Neural progenitor cell (in vitro differentiated cells): Measurements from ENCODE around the gene HAT1.

Source experiments
- EZH2 ChIP-seq: fragments of 200-600 bp; sonication (generic); IDR thresholded peaks from 2 replicates; pipeline ENCODE4 v1.6.1; 2017; ENCODE audit warnings: antibody characterized with exemption, mild to moderate bottlenecking, moderate library complexity
- EZH2phosphoT487 ChIP-seq: fragments of 200-600 bp; sonication (generic); IDR thresholded peaks from 2 replicates; pipeline ENCODE4 v1.6.1; 2017; ENCODE audit warnings: antibody characterized with exemption
- TF ChIP-seq, protein P1 (sequence below): fragments of 200-600 bp; sonication (generic); IDR thresholded peaks from 2 replicates; pipeline ENCODE4 v1.5.1; 2017; ENCODE audit warnings: antibody characterized with exemption, mild to moderate bottlenecking

DNA sequence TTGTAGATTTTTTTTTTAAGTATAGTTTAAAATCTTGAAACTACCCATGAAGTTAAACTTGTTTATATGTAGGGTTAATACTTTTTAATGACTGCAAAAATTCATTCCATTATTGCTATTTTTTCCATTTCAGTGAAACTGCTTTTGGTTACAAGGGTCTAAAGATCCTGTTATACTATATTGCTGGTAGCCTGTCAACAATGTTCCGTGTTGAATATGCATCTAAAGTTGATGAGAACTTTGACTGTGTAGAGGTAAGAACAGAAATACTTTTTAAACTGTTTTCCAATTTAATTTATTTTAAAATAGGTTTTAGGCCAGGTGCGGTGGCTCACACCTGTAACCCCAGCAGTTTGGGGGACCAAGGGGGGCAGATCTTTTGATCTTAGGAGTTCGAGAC, 30.5 kb downstream of the HAT1 start:
- TF ChIP-seq, protein P1, sequence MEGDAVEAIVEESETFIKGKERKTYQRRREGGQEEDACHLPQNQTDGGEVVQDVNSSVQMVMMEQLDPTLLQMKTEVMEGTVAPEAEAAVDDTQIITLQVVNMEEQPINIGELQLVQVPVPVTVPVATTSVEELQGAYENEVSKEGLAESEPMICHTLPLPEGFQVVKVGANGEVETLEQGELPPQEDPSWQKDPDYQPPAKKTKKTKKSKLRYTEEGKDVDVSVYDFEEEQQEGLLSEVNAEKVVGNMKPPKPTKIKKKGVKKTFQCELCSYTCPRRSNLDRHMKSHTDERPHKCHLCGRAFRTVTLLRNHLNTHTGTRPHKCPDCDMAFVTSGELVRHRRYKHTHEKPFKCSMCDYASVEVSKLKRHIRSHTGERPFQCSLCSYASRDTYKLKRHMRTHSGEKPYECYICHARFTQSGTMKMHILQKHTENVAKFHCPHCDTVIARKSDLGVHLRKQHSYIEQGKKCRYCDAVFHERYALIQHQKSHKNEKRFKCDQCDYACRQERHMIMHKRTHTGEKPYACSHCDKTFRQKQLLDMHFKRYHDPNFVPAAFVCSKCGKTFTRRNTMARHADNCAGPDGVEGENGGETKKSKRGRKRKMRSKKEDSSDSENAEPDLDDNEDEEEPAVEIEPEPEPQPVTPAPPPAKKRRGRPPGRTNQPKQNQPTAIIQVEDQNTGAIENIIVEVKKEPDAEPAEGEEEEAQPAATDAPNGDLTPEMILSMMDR = no peak
- no peak for TF ChIP-seq EZH2
- no peak for TF ChIP-seq EZH2phosphoT487
